DND-41 (cell line): ENCODE data around the gene ZNF76.

ENCODE experiments used
- EZH2 ChIP-seq: IDR thresholded peaks from 3 replicates; pipeline ENCODE4 v1.6.1; 2012; ENCODE audit warnings: borderline replicate concordance, low read depth, mild to moderate bottlenecking, moderate library complexity, low read length, inconsistent platforms; ENCODE audit not compliant: severe bottlenecking
- TF ChIP-seq, protein P1 (sequence below): IDR thresholded peaks from 2 replicates; pipeline ENCODE4 v1.5.1; 2012; ENCODE audit warnings: borderline replicate concordance, low read length, moderate library complexity, mild to moderate bottlenecking; ENCODE audit not compliant: poor library complexity, severe bottlenecking; ENCODE audit errors: extremely low read depth

DNA sequence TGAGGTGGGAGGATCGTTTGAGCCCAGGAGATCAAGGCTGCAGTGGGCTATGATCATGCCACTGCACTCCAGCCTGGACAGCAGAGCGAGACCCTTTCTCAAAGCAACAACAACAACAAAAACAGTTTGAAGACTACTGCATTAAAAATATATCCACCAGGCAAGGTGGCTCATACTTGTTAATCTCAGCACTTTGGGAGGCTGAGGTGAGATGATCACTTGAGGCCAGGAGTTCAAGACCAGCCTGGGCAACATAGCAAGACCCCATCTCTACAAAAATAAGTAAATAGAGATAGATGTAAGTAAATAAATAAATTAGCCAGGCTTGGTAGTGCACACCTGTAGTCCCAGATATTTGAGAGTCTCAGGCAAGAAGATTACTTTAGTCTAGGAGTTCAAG, 12.5 kb downstream of the ZNF76 start:
- TF ChIP-seq, protein P1, sequence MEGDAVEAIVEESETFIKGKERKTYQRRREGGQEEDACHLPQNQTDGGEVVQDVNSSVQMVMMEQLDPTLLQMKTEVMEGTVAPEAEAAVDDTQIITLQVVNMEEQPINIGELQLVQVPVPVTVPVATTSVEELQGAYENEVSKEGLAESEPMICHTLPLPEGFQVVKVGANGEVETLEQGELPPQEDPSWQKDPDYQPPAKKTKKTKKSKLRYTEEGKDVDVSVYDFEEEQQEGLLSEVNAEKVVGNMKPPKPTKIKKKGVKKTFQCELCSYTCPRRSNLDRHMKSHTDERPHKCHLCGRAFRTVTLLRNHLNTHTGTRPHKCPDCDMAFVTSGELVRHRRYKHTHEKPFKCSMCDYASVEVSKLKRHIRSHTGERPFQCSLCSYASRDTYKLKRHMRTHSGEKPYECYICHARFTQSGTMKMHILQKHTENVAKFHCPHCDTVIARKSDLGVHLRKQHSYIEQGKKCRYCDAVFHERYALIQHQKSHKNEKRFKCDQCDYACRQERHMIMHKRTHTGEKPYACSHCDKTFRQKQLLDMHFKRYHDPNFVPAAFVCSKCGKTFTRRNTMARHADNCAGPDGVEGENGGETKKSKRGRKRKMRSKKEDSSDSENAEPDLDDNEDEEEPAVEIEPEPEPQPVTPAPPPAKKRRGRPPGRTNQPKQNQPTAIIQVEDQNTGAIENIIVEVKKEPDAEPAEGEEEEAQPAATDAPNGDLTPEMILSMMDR, result no peak
- no peak for TF ChIP-seq EZH2
